Liver (tissue), 9 donors: ENCODE measurements around the gene TRMT61A. TPM values are rescaled to one million over a fixed set of nuclear protein-coding genes. Genes with fewer than 3 reads are reported as not detected.

Experiments
- DNase-seq: peaks from one replicate; pipeline ENCODE4 v3.0.0-alpha.2; 2017; ENCODE audit warnings: low spot score
- H3K27ac ChIP-seq, 2 donors: one replicate each; pipeline ENCODE4 v1.7.0; 2013; ENCODE audit warnings: inconsistent platforms in 2 of 2, low read length in 2 of 2, control low read depth in 1 of 2, low read depth in 1 of 2, mild to moderate bottlenecking in 1 of 2
- H3K27me3 ChIP-seq, 4 donors: one replicate each; pipeline versions ENCODE4 v1.6.1 to v1.7.0; 2013; ENCODE audit warnings: low read length in 3 of 4, inconsistent platforms in 1 of 4, mild to moderate bottlenecking in 1 of 4, moderate library complexity in 1 of 4; ENCODE audit not compliant: control insufficient read depth in 4 of 4, insufficient read depth in 4 of 4
- H3K36me3 ChIP-seq, 4 donors: one replicate each; pipeline versions ENCODE4 v1.6.1 to v1.7.0; 2013; ENCODE audit warnings: low read length in 3 of 4, mild to moderate bottlenecking in 3 of 4, low read depth in 1 of 4, moderate library complexity in 1 of 4; ENCODE audit not compliant: control insufficient read depth in 4 of 4, insufficient read depth in 3 of 4
- H3K4me1 ChIP-seq, 4 donors: one replicate each; pipeline versions ENCODE4 v1.6.1 to v1.7.0; 2013; ENCODE audit warnings: low read length in 3 of 4, mild to moderate bottlenecking in 3 of 4, moderate library complexity in 1 of 4; ENCODE audit not compliant: control insufficient read depth in 4 of 4, insufficient read depth in 4 of 4
- H3K4me3 ChIP-seq, 3 donors: one replicate each; pipeline versions ENCODE4 v1.6.1 to v1.7.0; 2013; ENCODE audit warnings: low read length in 3 of 3, control low read depth in 1 of 3, low read depth in 1 of 3, mild to moderate bottlenecking in 1 of 3
- H3K9ac ChIP-seq, 2 donors: one replicate each; pipeline ENCODE4 v1.7.0; 2013; ENCODE audit warnings: low read length in 2 of 2, mild to moderate bottlenecking in 2 of 2, moderate library complexity in 2 of 2, control low read depth in 1 of 2, low read depth in 1 of 2
- H3K9me3 ChIP-seq, 4 donors: one replicate each; pipeline versions ENCODE4 v1.6.1 to v1.7.0; 2013; ENCODE audit warnings: low read length in 3 of 4; ENCODE audit not compliant: control insufficient read depth in 4 of 4
- ATF3 ChIP-seq: IDR thresholded peaks from 2 replicates; pipeline ENCODE4 v1.6.1; 2016; ENCODE audit warnings: antibody characterized with exemption
- CTCF ChIP-seq: fragments of 150-350 bp; IDR thresholded peaks from 2 replicates; pipeline ENCODE4 v1.5.1; 2017; ENCODE audit warnings: improper control_type of control experiment, low read depth, low read length; ENCODE audit not compliant: missing input control
- EGR1 ChIP-seq, 2 donors: IDR thresholded peaks; 2 replicates each; pipeline ENCODE4 v1.6.1; 2016 to 2018; ENCODE audit warnings: antibody characterized with exemption in 2 of 2, low read depth in 2 of 2
- FOXA1 ChIP-seq: IDR thresholded peaks from 2 replicates; pipeline ENCODE4 v1.6.1; 2016; ENCODE audit warnings: antibody characterized with exemption
- FOXA2 ChIP-seq: IDR thresholded peaks from 2 replicates; pipeline ENCODE4 v1.6.1; 2016; ENCODE audit warnings: antibody characterized with exemption
- GABPA ChIP-seq, 2 donors: IDR thresholded peaks in 1 of 2; conservative IDR thresholded peaks in 1 of 2; 2 replicates each; pipeline ENCODE4 v1.6.1; 2016; ENCODE audit warnings: antibody characterized with exemption in 2 of 2, mild to moderate bottlenecking in 1 of 2, moderate library complexity in 1 of 2
- HNF4A ChIP-seq, 2 donors: conservative IDR thresholded peaks; 2 replicates each; pipeline ENCODE4 v1.6.1; 2016; ENCODE audit warnings: antibody characterized with exemption in 2 of 2, mild to moderate bottlenecking in 2 of 2
- JUND ChIP-seq, 2 donors: IDR thresholded peaks; 2 replicates each; pipeline ENCODE4 v1.6.1; 2016; ENCODE audit warnings: antibody characterized with exemption in 2 of 2
- MAX ChIP-seq: IDR thresholded peaks from 2 replicates; pipeline ENCODE4 v1.6.1; 2016; ENCODE audit warnings: antibody characterized with exemption
- NR2F2 ChIP-seq: IDR thresholded peaks from 2 replicates; pipeline ENCODE4 v1.6.1; 2016; ENCODE audit warnings: antibody characterized with exemption
- RAD21 ChIP-seq, 2 donors: IDR thresholded peaks; 2 replicates each; pipeline ENCODE4 v1.6.1; 2016; ENCODE audit warnings: antibody characterized with exemption in 2 of 2, mild to moderate bottlenecking in 2 of 2
- REST ChIP-seq: IDR thresholded peaks from 2 replicates; pipeline ENCODE4 v1.6.1; 2016; ENCODE audit warnings: antibody characterized with exemption, mild to moderate bottlenecking
- RXRA ChIP-seq, 2 donors: IDR thresholded peaks; 2 replicates each; pipeline ENCODE4 v1.6.1; 2017 to 2018; ENCODE audit warnings: antibody characterized with exemption in 2 of 2, mild to moderate bottlenecking in 1 of 2
- SP1 ChIP-seq: IDR thresholded peaks from 2 replicates; pipeline ENCODE4 v1.6.1; 2018; ENCODE audit warnings: antibody characterized with exemption, mild to moderate bottlenecking
- YY1 ChIP-seq: IDR thresholded peaks from 2 replicates; pipeline ENCODE4 v1.6.1; 2016; ENCODE audit warnings: antibody characterized with exemption, mild to moderate bottlenecking
- ZBTB33 ChIP-seq: IDR thresholded peaks from 2 replicates; pipeline ENCODE4 v1.6.1; 2016; ENCODE audit warnings: antibody characterized with exemption
- WGBS: extraction: QIAGEN DNeasy Blood & Tissue Kit; methylation state at CpG from one replicate; pipeline ENCODE4 v1.1.7; 2013; 5-methylcytosine and 5-hydroxymethylcytosine counted together
- polyA plus RNA-seq, 2 donors: library from polyadenylated mRNA; stranded (reverse) in 1 of 2; unstranded in 1 of 2; fragments of 200-250 nt in 1 of 2; fragments of >200 nt in 1 of 2; fragmentation: Nextera tagmentation in 1 of 2; extraction: Ambion mirVana in 1 of 2; gene quantifications; one replicate each; pipeline versions ENCODE4 v1.2.1 to v1.2.3, GENCODE V29; 2013 to 2015
- total RNA-seq, 2 donors: library from RNA; depleted of rRNA; stranded (reverse); fragments of >200 nt; gene quantifications; one replicate each; pipeline ENCODE4 v1.2.3, GENCODE V29; 2014
- donor health status: healthy.
- donor health status: healthy.
- donor health status: healthy.
- donor health status: healthy.
- donor health status: healthy.

The TRMT61A gene
- total and polyA plus RNA-seq, 4 donors: 4.1 to 8.0 (median 6.5) TPM

GRCh38 chr14:103546652-103547454, 17.9 kb downstream of the TRMT61A start:
- no peak overlapping the region for H3K4me3 ChIP-seq
- TF ChIP-seq NR2F2: no peak
- TF ChIP-seq REST: no peak
- no peak for TF ChIP-seq MAX
- no peak for TF ChIP-seq RXRA (IDR thresholded peaks at IDR 0.05)
- no peak for TF ChIP-seq GABPA (IDR thresholded peaks at IDR 0.05 in 1 of 2, conservative IDR thresholded peaks at IDR 0.05 in 1 of 2)
- TF ChIP-seq FOXA1: no peak
- TF ChIP-seq ATF3: no peak
- no peak for TF ChIP-seq YY1
- peak; percentile 89 to 99 for TF ChIP-seq RAD21 (IDR thresholded peaks at IDR 0.05)
- TF ChIP-seq SP1: no peak
- no peak for TF ChIP-seq HNF4A (conservative IDR thresholded peaks at IDR 0.05)
- TF ChIP-seq FOXA2: no peak
- no peak for TF ChIP-seq ZBTB33
- TF ChIP-seq EGR1 (IDR thresholded peaks at IDR 0.05; ENCODE audit: low read depth in 2 of 2): no peak
- peak; percentile 83 for TF ChIP-seq CTCF
- no peak for TF ChIP-seq JUND (IDR thresholded peaks at IDR 0.05)
- no peak overlapping the region for H3K27ac ChIP-seq
- no peak overlapping the region for H3K9ac ChIP-seq
- peaks cover 0 to 6% (median 0%) of the 10 kb centered on the region in 4 donors for H3K4me1 ChIP-seq
- no peaks in the 10 kb centered on the region for H3K27me3 ChIP-seq
- H3K36me3 ChIP-seq: no peaks in the 10 kb centered on the region
- 24% methylated on average over 21 of the region's 21 CpGs for WGBS
- H3K9me3 ChIP-seq: no peaks in the 10 kb centered on the region
- peak; percentile 85 for DNase-seq
